WI38 (cell line): Measurements from ENCODE around the gene ARFRP1.
"Not testable (repeated sequence)": the region's sequence is repeated elsewhere in the genome, so short reads cannot be mapped to it uniquely, and the experiment has no call there.

Experiments
- H3K4me3 ChIP-seq: 2 replicates; pipeline ENCODE4 v1.5.1; 2011; ENCODE audit warnings: low read depth, mild to moderate bottlenecking, control low read depth, low read length
- TF ChIP-seq, protein P1 (sequence below): IDR thresholded peaks from 2 replicates; pipeline ENCODE4 v1.5.1; 2012; ENCODE audit warnings: low read depth, mild to moderate bottlenecking, control low read depth, low read length

ARFRP1 gene

DNA sequence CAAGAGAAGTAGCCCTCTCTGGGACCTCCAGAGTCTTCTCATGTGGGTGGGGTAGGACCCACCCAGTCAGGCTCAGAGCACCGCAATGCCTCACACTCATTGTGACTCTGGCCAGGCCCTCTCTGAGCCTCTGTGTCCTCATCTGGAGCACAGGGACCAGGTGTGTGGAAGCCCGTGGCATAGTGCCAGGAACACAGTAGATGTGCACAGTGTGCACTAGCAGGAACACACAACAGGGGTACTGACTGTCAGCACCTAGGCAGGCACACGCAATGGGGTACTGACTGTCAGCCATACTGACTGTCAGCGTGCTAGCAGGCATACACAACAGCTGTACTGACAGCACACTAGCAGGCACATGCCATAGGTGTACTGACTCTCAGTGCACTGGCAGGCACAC is 52.5 kb downstream of the ARFRP1 start:
- no peak overlapping the region for H3K4me3 ChIP-seq
- TF ChIP-seq, protein P1, sequence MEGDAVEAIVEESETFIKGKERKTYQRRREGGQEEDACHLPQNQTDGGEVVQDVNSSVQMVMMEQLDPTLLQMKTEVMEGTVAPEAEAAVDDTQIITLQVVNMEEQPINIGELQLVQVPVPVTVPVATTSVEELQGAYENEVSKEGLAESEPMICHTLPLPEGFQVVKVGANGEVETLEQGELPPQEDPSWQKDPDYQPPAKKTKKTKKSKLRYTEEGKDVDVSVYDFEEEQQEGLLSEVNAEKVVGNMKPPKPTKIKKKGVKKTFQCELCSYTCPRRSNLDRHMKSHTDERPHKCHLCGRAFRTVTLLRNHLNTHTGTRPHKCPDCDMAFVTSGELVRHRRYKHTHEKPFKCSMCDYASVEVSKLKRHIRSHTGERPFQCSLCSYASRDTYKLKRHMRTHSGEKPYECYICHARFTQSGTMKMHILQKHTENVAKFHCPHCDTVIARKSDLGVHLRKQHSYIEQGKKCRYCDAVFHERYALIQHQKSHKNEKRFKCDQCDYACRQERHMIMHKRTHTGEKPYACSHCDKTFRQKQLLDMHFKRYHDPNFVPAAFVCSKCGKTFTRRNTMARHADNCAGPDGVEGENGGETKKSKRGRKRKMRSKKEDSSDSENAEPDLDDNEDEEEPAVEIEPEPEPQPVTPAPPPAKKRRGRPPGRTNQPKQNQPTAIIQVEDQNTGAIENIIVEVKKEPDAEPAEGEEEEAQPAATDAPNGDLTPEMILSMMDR: no peak

DNA sequence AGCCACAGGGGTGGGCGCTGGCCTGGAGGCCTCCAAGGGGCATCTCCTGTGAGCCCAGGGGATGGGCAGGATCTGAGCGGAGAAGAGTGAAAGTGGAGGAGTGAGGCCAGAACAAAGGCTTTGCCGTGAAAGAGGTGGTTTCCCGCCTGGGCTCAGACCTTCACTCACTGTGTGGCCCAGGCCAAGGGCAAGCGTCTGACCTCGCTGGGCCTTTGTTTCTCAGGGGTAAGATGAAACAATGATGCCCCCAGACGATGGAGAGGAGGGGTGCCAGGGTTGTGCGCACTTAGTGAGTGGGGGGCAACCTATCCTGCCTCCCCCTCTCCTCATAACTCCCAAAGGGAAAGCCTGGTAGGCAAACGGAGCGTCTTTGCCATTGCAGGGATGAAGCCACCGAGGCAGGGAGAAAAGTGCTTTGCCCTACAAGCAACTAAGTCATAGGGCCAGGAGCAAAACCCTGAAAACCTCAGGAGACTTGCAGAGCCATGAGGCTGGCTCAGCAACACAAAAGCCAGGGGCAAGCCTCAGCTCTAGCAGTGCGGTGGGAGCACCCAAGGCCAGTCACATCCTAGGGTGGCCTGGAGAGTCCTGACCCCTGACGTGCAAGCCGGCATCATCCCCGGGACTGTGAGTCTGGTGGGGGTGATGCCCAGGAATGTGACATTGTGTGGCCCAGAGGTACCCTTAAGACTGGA is 53.7 kb downstream of the ARFRP1 start:
- H3K4me3 ChIP-seq: no peak overlapping the region
- TF ChIP-seq, protein P1: no peak

DNA sequence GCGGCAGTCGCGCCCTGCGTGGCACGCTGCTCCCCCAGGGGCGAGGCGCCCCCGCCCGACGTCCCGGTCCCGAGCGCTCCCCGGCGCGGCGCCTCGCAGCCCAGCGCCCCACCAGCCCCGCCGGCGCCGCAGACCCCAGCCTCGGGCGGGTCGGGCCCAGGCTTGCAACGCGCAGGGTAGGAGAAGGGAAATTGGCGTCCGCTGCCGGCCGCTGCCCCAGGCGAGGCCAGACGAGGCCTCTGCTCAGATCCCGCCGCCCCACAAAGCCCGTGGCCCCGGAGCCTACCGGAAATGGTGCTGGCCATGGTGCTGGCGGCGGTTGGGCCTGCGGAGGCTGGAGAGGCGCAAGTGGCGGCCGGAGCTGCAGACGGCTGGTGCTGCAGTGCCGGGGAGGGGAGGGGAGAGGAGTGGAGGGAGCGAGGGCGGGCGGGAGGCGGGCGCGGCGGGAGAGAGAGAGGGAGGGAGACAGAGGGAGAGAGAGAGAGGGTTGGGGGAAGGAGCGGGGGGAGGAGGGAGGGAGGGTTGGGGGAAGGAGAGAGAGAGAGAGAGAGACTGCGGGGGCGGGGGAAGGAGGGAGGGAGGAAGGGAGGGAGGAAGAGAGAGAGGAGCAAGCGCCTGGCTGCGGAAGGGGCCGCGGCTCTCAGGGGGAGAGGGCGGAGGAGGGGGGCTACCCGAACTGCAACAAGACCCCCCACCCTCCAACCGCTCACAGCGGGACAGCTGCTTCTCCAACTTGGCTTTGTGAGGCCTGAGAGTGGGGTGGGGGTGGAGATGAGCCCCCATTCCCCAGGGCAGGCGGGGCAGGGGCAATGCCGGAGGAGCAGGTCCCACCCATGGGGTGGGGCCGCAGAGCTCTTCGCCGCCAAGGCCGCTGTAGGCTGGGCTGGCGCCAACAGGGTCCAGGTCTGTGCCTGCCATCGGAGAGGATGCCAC is 54.5 kb downstream of the ARFRP1 start, which contains the start of gene STMN3:
STMN3 (minus strand) TSS at position 384 of the 933 bp plus-strand sequence; CDS start at position 305, 79 bp downstream.
- TF ChIP-seq, protein P1: no peak
- H3K4me3 ChIP-seq: peak within 1 kb of the TSS; percentile 47

DNA sequence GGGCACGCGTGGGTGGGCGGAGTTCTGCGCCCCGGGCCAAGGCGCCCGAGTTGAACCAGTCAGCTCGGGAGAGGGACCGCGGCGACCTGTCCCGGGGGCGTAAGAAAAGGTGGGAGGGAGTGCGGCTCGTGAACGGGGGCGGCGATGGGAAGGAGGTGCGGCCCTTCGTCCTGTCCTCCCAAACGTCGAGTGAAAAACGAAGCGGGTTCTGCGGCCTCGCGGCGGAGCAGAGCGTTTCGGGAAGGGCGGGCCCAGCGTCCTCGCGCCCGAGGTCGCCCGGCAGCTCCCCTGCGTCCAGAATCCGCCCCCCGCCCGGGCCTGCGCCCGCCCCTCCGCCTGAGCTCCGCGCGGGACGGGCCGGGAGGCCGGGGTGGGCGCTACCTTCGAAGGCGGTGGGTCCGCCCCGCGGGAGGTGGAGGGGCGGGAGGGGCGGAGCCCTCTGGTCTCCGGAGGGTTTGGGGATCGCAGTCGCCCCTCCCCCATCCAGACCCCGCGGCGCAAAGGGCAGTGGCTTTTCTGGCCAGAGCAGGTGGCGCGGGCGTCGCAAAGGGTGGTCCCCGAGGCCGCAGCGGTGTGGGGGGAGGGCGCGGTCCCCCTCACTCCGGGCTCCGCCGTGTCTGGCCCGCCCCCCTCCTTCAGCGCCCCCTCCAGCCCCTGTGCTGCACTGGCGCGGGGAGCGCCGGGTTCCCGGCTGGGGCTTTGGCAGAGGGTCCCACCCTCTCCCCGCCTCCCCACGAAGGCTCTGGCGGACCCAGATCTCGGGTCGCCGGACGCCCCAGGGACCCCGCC is 55.4 kb downstream of the ARFRP1 start:
- peak overlapping the region; percentile 47 for H3K4me3 ChIP-seq
- TF ChIP-seq, protein P1: no peak

DNA sequence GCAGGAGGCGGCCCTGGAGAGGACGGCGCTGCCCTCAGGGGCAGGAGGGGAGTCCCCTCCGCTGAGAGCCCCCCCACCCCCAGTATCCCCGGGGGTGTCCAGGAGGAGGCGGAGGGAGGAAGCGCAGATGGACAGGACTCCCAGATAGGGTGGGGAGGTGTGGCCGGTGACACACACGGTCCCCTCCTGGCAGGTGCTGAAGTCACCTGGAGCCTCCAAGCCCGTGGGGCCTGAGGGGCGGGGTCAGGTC is 55.9 kb downstream of the ARFRP1 start:
- peak overlapping the region; percentile 47 for H3K4me3 ChIP-seq
- TF ChIP-seq, protein P1: no peak

DNA sequence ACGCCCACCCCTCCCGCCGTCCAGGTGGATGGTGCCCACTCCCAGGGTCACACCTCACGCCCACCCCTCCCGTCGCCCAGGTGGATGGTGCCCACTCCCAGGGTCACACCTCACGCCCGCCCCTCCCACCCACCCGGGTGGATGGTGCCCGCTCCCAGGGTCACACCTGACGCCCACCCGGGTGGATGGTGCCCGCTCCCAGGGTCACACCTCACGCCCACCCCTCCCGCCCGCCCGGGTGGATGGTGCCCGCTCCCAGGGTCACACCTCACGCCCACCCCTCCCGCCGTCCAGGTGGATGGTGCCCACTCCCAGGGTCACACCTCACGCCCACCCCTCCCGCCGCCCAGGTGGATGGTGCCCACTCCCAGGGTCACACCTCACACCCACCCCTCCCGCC is 57.3 kb downstream of the ARFRP1 start:
- not testable (repeated sequence) for H3K4me3 ChIP-seq

DNA sequence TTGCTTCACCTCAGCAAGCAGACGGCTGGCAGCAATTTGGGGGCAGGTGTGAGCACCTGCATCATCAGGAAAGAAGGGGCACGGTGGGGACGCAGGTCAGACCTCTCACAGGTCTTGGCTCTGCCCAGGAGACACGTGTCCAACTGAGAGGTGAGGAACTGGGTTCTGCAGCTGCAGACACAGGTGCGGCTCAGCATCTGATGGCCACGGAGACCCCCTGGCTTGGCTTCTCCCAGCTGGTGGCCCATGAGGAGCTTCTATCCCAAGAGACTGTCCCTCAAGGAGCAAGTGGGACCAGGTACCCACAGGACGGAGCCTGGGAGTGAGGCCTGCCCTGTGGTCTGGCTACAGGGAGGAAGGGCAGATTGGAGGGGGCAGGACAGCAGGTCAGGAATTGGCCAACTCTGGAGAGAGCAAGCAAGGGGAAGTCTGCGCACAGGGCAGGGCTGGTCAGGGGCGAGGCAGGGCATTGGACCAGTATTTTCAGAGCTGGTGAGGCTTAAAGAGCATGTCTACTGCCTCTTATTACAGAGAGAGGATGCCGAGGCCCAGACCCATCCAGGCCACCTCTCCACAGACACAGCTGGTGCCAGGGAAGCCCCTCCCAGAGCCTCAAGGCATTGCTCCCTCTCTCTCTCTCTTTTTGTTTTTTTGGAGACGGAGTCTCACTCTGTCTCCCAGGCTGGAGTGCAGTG is 58.7 kb downstream of the ARFRP1 start:
- TF ChIP-seq, protein P1: no peak
- no peak overlapping the region for H3K4me3 ChIP-seq
